ENCODE results near the gene KLHL6.

KLHL6 gene

DNA sequence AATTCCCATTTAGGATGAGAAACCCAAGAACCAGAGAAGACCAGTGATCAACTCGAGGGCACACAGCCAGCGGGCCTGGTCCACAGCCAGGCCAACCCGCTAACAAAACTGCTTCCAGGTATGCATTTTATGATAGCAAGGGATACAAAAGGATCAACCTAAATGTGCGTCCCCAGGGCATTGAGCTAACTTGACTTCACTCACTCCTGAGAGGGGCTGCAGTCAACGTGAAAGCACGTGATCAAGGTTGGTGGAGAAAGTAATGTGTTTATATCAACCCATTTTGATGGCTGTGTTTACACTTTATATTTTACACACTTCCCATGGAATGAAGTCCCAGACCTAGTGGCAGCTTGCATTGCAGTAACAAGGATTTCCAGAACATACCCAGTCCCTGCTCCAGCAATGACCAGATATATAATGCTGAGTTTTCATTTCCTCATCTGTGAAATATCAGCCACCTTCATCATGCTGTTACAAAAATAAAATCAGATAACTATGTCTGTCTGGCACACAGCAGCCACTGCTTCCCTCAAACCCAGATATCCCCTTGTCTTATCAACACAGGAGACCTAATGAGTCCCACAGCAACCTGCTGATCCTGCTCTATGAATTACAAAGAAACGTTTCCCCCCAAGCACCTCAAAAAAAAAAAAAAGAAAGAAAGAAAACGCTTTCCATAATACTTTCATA is 2.0 kb downstream of the KLHL6 start:
- TF ChIP-seq, protein P1, sequence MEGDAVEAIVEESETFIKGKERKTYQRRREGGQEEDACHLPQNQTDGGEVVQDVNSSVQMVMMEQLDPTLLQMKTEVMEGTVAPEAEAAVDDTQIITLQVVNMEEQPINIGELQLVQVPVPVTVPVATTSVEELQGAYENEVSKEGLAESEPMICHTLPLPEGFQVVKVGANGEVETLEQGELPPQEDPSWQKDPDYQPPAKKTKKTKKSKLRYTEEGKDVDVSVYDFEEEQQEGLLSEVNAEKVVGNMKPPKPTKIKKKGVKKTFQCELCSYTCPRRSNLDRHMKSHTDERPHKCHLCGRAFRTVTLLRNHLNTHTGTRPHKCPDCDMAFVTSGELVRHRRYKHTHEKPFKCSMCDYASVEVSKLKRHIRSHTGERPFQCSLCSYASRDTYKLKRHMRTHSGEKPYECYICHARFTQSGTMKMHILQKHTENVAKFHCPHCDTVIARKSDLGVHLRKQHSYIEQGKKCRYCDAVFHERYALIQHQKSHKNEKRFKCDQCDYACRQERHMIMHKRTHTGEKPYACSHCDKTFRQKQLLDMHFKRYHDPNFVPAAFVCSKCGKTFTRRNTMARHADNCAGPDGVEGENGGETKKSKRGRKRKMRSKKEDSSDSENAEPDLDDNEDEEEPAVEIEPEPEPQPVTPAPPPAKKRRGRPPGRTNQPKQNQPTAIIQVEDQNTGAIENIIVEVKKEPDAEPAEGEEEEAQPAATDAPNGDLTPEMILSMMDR (IDR thresholded peaks at IDR 0.05; ENCODE audit: borderline replicate concordance, insufficient read depth, low read depth, low read length) = no peak
- H3K4me3 ChIP-seq (ENCODE audit: low read depth, low read length) = no peak overlapping the region

DNA sequence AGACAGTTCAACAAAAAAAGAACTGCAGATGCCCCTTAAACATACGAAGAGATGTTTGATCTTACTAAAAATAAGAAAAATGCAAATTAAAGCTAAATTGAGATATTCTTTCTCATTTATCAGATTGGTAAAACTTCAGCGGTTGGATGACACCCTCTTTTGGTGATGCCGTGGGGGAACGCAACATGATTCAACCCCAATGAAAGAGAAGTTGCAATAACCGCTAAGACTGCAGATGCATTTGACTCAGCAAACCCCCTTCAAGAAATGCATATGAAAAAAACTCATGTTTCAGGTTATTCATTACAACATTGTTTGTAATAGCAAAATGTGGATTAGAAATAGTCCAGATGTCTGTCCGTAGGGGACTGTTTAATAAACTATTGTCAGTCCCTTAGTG is 3.6 kb downstream of the KLHL6 start:
- H3K4me3 ChIP-seq (ENCODE audit: low read depth, low read length) = no peak overlapping the region
- TF ChIP-seq, protein P1 (IDR thresholded peaks at IDR 0.05; ENCODE audit: borderline replicate concordance, insufficient read depth, low read depth, low read length) = no peak

DNA sequence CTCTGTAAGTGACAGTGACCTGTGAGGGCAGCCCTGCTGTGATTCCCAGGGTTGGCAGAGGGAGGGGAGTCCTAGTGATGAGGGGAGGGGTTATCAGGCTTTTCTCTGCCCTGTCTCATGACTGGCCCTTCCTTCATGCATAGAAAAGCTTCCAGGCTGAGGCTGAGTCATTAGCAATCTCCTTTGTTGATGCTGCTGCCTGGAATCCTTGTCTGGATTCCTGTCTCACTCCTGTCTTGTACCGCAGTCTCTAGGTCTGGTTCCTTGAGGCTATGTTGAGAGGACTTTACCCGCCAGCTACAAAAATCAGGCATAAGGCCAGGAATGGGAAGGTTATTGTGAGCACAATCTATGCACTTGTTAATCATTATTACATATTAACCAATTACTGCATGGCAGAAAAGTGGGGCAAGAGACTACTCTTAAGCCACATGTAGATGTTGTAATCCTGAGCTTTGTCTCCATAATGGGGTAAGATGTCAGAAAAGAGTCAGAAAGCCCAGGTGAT is 7.2 kb downstream of the KLHL6 start:
- TF ChIP-seq, protein P1 (IDR thresholded peaks at IDR 0.05; ENCODE audit: borderline replicate concordance, insufficient read depth, low read depth, low read length) = no peak
- no peak overlapping the region for H3K4me3 ChIP-seq (ENCODE audit: low read depth, low read length)

DNA sequence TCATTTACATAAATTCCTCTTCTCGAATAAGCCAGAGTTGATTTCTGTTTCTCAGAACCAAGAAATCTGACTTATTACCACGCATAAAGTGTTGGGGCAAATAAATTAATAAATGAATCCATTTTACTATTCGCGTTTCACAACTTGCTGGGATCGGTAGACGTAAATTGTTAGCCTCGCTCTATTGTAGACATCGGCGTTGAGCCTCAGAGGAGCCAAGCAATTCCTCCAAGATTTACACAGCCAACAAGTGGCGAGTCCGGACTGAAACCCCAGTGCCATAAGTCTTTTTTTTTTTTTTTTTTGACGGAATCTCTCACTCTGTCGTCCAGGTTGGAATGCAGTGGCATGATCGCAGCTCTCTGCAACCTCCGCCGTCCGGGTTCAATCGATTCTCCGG is 8.9 kb downstream of the KLHL6 start:
- TF ChIP-seq, protein P1 (IDR thresholded peaks at IDR 0.05; ENCODE audit: borderline replicate concordance, insufficient read depth, low read depth, low read length) = no peak
- H3K4me3 ChIP-seq (ENCODE audit: low read depth, low read length) = no peak overlapping the region

DNA sequence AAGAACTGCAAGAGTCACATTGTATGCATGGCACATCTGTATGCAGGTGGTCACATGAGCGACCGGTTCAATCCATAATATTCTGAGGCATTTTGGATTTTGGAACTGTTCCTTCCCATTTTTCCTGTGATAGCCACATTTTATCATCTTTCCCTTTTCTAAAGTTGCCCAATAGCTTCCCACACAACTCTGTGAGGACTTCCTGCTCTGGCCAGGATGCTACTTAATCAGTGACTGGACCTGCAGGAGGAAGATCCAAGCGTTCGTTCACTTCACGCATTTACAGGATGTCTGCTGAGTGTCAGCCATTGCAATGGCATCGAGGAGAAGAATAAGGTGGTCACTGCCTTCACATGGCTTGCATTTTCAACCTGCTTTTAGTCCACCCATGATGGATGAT is 9.8 kb downstream of the KLHL6 start:
- H3K4me3 ChIP-seq (ENCODE audit: low read depth, low read length) = no peak overlapping the region
- TF ChIP-seq, protein P1 (IDR thresholded peaks at IDR 0.05; ENCODE audit: borderline replicate concordance, insufficient read depth, low read depth, low read length) = no peak

DNA sequence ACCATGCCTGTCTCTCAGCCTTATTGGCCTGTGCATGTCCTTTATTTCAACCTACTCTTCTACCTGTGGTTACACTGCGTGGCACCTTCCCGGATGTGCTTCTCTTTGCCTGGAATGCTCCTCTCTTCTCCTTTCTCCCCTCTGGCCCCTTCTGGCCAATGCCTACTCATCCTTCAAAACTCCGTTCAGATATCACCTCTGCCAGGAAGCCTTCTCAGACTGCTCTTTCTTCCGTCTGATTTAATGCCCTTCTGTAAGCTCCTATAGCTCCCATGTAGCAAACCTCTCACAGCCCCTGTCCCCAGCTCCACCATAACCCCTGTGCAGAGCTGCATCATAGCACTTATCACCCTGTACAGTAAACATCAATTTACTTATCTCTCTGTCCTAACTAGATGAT is 13.2 kb downstream of the KLHL6 start:
- TF ChIP-seq, protein P1 (IDR thresholded peaks at IDR 0.05; ENCODE audit: borderline replicate concordance, insufficient read depth, low read depth, low read length) = no peak
- H3K4me3 ChIP-seq (ENCODE audit: low read depth, low read length) = no peak overlapping the region

DNA sequence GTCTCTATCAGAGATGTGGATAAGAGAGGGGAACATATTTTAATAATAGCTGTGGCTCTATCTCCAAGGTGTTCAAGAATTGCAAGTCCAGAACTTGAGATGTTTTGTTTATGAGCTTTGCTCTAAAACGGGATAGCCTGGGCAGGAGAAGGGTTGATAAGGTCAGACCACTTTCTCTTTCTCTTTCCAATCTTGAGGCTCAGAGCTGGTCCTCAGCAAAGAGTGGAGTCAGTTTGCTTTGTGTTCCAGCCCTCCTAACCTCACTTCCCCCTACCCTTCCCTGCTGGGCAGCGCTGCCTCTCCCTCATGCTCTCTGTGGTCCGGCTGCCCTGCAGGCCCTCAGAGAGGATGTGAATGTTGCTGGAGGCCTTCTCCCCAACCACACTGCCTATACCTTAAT is 13.8 kb downstream of the KLHL6 start:
- H3K4me3 ChIP-seq (ENCODE audit: low read depth, low read length) = no peak overlapping the region
- TF ChIP-seq, protein P1 (IDR thresholded peaks at IDR 0.05; ENCODE audit: borderline replicate concordance, insufficient read depth, low read depth, low read length) = no peak

All from GM12875 (cell line).